ENCODE measurements around the gene DESI2.

Gene DESI2

DNA sequence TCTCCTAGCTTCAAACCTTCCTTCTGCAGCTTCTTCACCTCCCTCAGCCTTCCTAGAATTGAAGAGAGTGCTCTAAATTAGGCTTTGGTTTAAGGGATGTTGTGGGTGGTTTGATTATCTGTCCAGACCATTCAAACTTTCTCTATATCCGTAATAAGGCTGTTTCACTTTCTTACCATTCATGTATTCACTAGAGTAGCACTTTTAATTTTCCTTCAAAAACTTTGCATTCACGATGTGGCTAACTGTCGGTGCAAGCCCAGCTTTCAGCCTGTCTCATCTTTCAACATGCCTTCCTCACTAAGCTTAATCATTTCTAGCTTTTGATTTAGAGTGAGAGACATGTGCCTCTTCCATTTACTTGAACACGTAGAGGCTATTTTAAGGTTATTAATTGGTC is 26.2 kb upstream of the DESI2 start:
- H3F3A ChIP-seq (ENCODE audit: insufficient read depth): no peaks in the 10 kb centered on the region
- no peak overlapping the region for H3K4me3 ChIP-seq (ENCODE audit: insufficient read depth, low read length, poor library complexity, severe bottlenecking)
- H4K20me1 ChIP-seq (ENCODE audit: low read depth, low read length): no peaks in the 10 kb centered on the region
- no peak overlapping the region for H3K27ac ChIP-seq (ENCODE audit: low read depth, low read length)
- H3K9me2 ChIP-seq (replicated peaks; ENCODE audit: insufficient read depth, low read length): no peaks in the 10 kb centered on the region
- no peak overlapping the region for H3K9ac ChIP-seq (ENCODE audit: low read length)
- no peak overlapping the region for H3K4me2 ChIP-seq (ENCODE audit: low read depth, low read length, poor library complexity, severe bottlenecking)
- TF ChIP-seq EZH2phosphoT487 (conservative IDR thresholded peaks at IDR 0.05; ENCODE audit: low read length): no peak
- TF ChIP-seq, protein P1, sequence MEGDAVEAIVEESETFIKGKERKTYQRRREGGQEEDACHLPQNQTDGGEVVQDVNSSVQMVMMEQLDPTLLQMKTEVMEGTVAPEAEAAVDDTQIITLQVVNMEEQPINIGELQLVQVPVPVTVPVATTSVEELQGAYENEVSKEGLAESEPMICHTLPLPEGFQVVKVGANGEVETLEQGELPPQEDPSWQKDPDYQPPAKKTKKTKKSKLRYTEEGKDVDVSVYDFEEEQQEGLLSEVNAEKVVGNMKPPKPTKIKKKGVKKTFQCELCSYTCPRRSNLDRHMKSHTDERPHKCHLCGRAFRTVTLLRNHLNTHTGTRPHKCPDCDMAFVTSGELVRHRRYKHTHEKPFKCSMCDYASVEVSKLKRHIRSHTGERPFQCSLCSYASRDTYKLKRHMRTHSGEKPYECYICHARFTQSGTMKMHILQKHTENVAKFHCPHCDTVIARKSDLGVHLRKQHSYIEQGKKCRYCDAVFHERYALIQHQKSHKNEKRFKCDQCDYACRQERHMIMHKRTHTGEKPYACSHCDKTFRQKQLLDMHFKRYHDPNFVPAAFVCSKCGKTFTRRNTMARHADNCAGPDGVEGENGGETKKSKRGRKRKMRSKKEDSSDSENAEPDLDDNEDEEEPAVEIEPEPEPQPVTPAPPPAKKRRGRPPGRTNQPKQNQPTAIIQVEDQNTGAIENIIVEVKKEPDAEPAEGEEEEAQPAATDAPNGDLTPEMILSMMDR (IDR thresholded peaks at IDR 0.05; ENCODE audit: insufficient read depth, low read length, poor library complexity, severe bottlenecking): no peak
- H3K79me2 ChIP-seq (ENCODE audit: insufficient read depth, low read length): no peaks in the 10 kb centered on the region
- no peaks in the 10 kb centered on the region; the same call in 1 of the 2 replicates for H3K27me3 ChIP-seq (ENCODE audit: low read length)
- H3K36me3 ChIP-seq (ENCODE audit: low read length): no peaks in the 10 kb centered on the region
- no peaks in the 10 kb centered on the region for H3K9me3 ChIP-seq (ENCODE audit: insufficient read depth, low read length)
- no peak overlapping the region for H2AFZ ChIP-seq (ENCODE audit: low read depth, low read length, severe bottlenecking)

DNA sequence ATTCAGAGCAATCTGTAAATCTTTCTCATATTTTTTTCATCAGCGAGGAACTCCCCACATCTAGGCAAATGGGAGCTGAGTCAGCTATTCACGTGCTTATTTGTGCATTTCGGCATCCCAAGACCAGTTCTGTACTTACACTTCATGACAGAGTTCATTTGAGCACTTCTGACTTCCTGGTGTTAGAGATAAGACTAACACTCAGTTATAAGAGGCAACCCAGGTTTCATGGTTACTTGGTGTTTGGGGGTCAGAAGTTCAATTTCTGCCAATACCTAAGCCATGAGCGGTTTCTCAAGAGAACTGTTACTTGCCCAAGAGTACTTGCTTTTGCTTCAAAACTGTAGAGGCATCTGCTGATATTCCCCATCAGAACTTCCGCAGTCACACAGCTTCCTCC is 24.1 kb upstream of the DESI2 start:
- no peak overlapping the region for H3K4me3 ChIP-seq (ENCODE audit: insufficient read depth, low read length, poor library complexity, severe bottlenecking)
- H3K4me2 ChIP-seq (ENCODE audit: low read depth, low read length, poor library complexity, severe bottlenecking): no peak overlapping the region
- no peaks in the 10 kb centered on the region for H3K9me2 ChIP-seq (replicated peaks; ENCODE audit: insufficient read depth, low read length)
- H3K79me2 ChIP-seq (ENCODE audit: insufficient read depth, low read length): no peaks in the 10 kb centered on the region
- no peak overlapping the region for H3K9ac ChIP-seq (ENCODE audit: low read length)
- no peaks in the 10 kb centered on the region for H3F3A ChIP-seq (ENCODE audit: insufficient read depth)
- H3K36me3 ChIP-seq (ENCODE audit: low read length): no peaks in the 10 kb centered on the region
- no peaks in the 10 kb centered on the region for H4K20me1 ChIP-seq (ENCODE audit: low read depth, low read length)
- H3K9me3 ChIP-seq (ENCODE audit: insufficient read depth, low read length): no peaks in the 10 kb centered on the region
- TF ChIP-seq, protein P1 (IDR thresholded peaks at IDR 0.05; ENCODE audit: insufficient read depth, low read length, poor library complexity, severe bottlenecking): no peak
- no peak for TF ChIP-seq EZH2phosphoT487 (conservative IDR thresholded peaks at IDR 0.05; ENCODE audit: low read length)
- no peaks in the 10 kb centered on the region; the same call in 1 of the 2 replicates for H3K27me3 ChIP-seq (ENCODE audit: low read length)
- no peak overlapping the region for H3K27ac ChIP-seq (ENCODE audit: low read depth, low read length)
- H2AFZ ChIP-seq (ENCODE audit: low read depth, low read length, severe bottlenecking): no peak overlapping the region

DNA sequence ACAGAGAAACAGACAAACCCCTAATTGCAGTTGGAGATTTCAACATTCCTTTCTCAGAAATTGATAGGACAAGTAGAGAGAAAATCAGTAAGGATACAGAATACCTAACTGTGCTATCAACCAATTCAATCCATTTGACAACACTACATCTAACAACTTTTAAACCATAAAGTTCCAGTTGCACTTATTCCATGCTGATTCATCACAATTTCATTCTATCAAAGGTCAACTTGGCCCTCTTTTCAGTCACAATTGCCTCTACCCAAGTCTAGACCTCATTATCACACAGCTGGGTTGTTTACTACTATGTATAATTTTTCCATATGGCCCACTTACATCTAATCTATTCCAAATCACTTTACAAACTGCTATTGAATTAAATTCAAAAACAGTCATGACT is 19.8 kb upstream of the DESI2 start:
- Histone ChIP-seq H3K27me3 (ENCODE audit: low read length) (no peaks in the 10 kb centered on the region; the same call in 1 of the 2 replicates), H3F3A (ENCODE audit: insufficient read depth) (no peaks in the 10 kb centered on the region), H3K27ac (ENCODE audit: low read depth, low read length) (no peak overlapping the region), H4K20me1 (ENCODE audit: low read depth, low read length) (no peaks in the 10 kb centered on the region), H3K79me2 (ENCODE audit: insufficient read depth, low read length) (no peaks in the 10 kb centered on the region), H2AFZ (ENCODE audit: low read depth, low read length, severe bottlenecking) (no peak overlapping the region), H3K9me3 (ENCODE audit: insufficient read depth, low read length) (no peaks in the 10 kb centered on the region), H3K9me2 (replicated peaks; ENCODE audit: insufficient read depth, low read length) (no peaks in the 10 kb centered on the region), H3K4me2 (ENCODE audit: low read depth, low read length, poor library complexity, severe bottlenecking) (no peak overlapping the region), H3K36me3 (ENCODE audit: low read length) (no peaks in the 10 kb centered on the region), H3K4me3 (ENCODE audit: insufficient read depth, low read length, poor library complexity, severe bottlenecking) (no peak overlapping the region), H3K9ac (ENCODE audit: low read length) (no peak overlapping the region)
- no peak for TF ChIP-seq EZH2phosphoT487 (conservative IDR thresholded peaks at IDR 0.05; ENCODE audit: low read length)
- TF ChIP-seq, protein P1 (IDR thresholded peaks at IDR 0.05; ENCODE audit: insufficient read depth, low read length, poor library complexity, severe bottlenecking): no peak

Measured in SU-DHL-6 (cell line).